NOMO-1 treated with dmso at 0.1 percent for 144 hours (cell line): ENCODE data around the gene TMEM186.
"Not testable (repeated sequence)": the region's sequence is repeated elsewhere in the genome, so short reads cannot be mapped to it uniquely, and the experiment has no call there.

Experiments used
- DNase-seq: peaks from one replicate; lab custom pipeline; 2025; ENCODE audit not compliant: unreplicated experiment; lab: John Stamatoyannopoulos, UW

TMEM186 gene

DNA sequence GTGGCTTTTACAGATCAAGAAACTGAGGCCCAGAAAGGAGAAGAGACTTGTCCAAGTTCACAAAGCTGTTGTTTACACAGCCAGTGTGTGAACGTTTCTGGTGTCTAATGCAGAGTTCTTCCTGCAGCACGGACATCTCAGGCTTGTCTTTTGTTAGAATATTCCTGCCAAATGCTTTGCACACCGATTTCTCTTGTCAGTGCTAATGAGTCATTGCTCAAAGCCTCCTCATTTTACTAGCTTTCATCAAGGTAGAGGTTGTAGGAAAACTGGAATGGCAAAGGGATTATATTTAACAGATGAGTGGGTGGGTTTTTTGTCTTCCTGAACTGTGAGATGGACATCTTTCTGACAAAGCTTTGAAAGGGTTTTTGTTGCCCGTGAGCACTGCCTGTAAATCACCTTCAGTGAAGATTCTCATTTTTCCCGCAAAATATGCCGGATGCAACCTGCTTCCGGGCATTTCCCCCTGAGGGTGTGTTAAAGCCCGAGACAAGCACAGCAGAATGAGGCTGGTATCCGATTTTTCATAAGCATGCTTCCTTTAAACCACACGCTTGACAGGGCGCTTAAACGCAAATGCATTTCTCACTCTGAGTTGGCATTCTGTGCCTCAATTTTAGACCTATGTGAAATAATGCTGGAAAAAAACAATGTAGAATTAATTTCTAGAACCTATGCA lies 14.9 kb upstream of the TMEM186 start:
- no peak for DNase-seq

DNA sequence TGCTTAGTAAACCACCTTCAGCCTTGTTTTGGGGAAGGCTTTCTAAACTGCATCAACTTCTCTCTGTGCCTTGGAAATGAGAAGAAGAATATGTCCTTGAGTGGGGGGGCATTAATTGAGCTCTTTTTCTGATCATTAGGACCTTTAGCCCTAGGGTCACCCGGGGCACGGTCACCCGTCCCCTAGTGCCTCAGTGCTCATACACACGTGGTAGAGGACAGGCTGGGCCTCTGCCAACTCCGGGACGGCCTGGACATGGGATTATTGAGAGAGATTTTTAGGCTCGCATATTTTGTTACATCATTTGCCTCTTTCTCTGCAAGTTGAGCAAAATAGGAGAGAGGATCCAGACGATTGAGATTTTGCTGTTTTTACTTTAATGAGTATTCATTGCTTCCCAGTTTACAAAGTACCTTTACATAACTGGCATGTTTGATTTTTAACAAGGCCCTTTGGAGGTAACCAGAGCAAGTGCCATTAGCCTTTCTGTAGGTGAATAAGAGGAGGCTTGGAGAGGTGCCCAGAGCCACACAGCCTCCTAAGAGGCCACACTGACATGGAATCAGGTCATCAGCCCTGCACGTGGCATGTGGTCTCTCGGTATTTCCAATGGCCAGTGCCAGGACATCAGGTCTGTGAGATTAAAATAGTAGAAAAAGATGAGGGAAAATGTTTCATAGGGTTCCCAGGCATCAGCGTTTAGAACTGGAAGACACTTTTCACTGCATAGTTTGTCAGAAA lies 11.3 kb upstream of the TMEM186 start:
- no peak for DNase-seq

DNA sequence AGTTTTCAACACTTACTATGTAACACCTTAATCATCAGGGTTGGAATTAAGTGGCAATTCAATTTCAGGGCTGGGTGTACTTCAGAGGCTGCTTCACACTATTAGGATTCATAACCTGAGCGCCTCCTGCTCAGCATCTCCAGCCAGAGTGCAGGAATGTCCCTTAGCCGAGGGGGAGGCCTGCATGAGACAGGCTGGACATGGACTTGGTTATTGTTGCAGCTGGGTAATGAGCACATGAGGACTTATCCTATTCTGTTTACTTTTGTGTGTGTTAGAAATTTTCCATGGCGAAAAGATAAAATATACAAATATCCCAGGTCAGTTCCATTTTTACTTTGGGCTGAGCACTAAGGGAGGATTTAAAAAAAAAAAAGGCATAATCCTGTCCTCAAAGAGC lies 10.6 kb upstream of the TMEM186 start:
- no peak for DNase-seq

DNA sequence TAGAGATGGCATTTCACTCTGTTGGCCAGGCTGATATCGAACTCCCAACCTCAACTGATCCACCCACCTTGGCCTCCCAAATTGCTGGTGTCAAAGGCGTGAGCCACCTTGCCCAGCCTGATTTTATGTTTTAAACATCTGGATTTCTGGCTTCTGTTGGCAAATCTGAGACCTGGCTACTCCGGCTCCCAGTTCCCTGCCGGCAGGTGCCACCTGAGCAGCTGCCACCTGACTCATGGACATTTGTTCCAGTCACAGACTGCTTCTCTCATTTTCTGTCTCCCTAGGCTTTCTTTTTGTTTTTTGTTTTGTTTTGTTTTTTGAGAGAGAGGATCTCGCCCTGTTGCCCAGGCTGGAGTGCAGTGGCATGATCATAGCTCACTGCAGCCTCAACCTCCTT lies 9.8 kb upstream of the TMEM186 start:
- no peak for DNase-seq

DNA sequence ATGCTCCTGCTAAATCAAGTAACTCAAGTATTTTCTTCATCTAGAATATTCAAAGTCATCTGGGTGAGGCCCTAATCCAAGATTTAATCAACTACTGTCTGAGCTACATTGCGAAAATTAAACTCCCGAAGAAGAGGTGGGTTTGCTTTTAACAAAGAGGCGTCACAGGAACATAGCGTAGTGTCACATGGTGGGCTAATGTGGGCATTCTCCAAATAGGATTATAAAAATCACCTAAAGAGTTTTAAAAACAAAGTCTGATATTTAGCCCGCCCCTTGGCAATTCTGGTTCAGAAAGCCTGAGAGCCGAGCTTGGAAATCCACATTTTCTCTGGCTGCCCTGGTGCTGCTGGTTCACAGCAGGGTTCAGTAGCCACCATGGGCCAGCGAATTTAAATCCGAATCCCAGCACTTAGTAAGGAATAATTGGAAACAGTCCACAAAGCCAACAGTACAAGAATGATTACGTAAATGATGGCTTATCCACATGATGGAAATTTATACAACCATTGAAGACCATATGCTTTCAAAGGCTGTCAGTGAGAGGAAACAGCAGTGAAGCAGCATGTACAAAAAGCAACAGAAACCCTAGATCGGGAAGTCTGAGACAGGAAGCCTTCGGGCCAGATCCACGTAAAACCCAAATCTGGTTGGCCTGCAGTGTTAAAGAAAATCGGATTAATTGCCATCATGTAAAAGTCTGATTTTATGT lies 9.0 kb upstream of the TMEM186 start:
- DNase-seq: no peak

DNA sequence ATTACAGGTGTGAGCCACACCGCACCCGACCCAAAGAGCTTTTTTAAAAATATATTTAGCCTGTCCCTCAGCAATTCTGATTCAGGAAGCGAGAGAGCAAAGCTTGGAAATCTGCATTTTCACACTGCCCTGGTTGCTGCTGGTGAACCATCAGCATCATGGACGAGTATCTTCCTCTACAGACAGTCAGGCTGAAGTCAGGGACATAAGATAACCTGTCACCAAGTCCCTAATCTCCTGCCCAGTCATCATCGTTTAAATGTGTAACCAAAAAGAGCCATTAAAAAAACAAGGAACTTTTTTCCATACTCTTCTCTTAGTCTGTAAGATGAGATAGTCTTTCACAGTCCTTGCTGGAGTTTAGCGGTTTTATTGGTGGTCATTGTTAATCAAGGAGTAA lies 6.9 kb upstream of the TMEM186 start:
- DNase-seq: no peak

DNA sequence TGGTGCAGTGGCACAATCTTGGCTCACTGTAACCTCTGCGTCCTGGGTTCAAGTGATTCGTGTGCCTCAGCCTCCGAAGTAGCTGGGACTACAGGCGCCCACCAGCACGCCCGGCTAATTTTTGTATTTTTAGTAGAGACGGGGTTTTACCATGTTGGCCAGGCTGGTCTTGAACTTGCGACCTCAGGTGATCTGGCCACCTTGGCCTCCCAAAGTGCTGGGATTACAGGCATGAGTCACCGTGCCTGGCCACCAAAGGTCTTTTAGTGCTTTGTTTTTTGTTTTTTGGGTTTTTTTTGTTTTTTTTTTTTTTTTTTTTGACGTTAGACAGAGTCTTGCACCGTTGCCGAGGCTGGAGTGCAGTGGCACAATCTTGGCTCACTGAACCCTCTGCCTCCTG lies 6.3 kb upstream of the TMEM186 start:
- not testable (repeated sequence) for DNase-seq

DNA sequence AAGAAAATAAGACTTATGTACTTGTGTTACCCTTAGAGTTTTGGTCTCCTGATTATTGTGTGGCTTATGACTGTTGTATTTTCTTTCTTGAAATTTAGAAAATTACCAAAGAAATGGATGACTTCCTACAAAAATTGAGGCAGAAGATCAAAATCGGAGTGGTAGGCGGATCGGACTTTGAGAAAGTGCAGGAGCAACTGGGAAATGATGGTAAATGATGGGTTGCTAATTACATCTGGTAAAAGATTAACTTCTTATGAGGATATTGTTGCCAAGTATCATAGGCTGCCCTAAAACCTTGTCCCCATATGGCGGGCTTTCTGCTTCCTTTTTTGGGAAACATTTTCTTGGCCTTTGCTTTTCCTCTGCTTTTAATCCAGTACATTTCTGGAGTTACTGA lies 4.3 kb upstream of the TMEM186 start:
- DNase-seq: no peak

DNA sequence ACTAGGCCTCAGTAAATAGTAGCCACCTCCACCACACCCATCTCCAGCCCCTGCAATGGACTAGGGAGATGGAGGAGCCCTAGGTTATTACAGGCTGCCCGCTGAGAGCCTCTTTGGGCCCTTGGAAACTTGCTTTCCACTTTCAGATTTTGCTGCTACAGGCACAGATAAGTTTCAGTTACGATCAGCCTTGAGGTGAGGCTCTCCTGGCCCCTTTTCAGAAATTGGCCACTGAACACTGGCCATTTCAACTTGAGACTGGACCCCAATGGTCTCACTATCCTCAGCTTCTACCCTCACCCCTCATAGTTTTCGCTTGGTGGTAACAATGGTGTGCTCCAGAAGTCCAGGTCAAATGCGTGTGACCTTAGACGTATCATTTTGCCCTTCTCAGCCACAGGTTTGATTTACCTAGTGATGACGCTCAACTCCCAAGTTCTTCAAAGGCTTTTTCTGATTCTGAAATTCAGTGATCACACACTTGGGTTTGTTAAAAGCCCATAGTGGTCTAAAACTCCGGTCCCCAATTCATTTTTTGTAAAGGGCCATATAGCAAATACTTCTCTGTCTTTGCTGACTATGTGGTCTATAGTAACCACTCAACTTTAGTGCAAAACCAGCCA lies 1.2 kb upstream of the TMEM186 start:
- DNase-seq: no peak

DNA sequence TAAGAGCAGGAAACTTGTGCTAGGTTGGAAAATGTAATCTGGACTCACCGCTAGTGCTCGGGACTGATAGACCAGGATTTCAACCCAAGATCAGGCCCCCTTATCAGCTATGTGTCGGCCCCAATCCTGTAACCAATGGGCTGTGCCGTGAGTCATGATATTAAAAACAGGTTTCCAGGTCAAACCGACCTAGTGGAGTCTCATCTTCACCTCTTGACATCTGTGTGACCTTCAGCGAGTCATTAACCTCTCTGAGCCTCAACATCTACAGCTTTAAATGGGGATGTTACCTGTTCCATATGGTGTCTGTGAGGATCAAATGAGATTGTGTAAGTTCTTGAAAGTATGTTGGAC lies 712 bp upstream of the TMEM186 start:
- no peak for DNase-seq

DNA sequence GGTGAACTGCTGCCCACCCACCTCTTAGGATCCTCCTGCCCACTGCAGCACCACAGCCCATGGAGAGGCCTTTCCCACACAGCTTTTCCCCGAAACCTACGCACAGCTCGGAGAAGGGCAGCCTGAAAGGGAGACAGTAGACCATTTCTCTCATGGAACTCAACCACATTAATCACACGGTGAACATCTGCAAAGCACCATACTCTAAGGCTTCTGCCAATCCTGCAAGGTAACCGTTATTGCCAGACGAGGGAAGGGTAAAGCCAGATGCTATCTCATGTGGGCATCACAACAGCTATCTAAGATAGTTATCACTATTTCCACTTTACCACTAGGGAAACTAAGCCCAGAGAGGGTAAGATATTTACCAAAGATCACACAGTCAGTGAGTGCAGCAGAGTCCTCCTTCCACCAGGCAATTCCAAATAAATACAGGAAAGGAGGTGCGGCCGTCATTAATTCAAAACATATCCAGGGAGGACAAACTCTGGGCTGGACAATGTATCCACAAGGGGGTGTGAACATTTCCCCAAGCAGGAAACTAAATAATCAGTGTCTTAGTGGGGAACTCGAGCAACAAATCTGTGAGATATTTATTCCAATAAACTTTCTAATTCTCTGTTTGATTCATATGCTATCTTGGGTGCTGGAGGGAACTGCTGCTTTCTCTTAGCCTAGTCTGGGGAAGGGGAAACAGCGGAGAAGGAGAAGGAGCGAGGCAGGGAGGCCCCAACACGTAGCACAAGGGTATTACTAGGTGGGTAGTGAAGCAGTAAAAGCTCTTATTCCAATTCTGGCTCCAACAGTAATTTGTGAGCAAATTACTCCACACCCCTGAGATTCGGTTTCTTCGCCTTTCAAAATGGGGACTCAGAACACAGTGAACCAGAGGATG lies 723 bp downstream of the TMEM186 start:
- no peak for DNase-seq

DNA sequence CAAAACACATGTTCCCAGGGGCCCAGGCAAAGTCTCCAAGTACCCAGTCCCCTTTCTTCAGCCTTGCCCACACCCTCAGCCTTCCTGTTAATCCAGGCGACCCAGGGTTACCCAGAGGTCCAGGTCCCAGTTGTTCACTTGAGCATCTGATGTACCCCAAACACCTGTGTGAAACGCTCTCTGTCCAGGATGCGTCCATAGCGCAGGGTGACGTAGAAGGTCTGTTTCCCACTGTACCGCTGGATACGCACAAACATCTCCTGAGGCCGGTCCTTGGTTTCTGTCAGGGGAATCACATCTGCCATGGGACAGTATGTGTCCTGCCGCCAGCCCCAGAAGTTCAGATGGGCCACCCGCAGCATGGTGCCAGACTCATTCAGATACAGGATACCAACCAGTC lies 1.6 kb downstream of the TMEM186 start:
- DNase-seq: no peak

DNA sequence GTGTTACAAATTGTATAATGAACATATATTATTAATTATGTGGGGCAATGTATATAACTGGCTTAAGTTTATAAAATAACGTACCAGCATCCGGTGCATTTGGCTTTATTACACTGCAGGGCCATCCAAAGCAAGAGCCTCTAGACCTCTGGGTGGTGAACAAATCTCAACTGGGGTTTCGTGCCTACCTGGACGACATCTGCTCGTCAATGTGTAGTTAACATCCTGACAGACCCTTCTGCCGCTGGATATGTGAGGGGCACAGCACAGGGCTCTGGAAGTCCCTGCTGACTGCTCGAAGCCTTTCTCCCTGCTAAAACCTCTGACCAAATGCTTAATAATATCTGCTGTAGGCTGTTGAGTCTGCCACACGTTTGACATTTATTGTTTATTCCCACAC lies 2.3 kb downstream of the TMEM186 start:
- DNase-seq: no peak

DNA sequence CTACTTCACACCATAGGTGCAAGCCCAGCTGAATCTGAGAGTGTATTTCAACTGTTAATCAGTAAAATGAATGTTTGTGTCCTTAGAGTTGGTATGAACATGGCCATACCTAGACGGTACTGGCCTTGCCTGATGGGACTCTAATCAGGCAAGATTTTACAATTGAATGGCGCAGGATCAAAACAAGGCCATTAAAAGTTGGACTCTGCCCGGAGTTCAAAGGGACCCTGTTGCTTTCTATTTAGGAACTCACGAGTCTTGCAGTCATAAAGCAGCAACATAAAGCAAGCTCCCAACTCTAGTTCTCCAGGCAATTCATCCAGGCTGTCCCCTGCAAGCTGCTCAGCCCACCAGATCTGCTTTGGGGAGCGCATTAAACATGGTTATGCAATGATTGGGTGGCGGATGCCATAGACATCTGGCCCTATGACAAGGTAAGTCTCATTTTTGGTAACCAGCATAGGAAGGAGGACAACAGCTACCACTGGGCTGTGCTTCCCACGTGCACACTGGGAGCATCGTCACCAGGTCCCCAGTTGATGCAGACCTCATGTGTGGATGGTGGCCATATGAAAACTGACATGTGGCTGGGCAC lies 8.8 kb downstream of the TMEM186 start:
- DNase-seq: no peak

DNA sequence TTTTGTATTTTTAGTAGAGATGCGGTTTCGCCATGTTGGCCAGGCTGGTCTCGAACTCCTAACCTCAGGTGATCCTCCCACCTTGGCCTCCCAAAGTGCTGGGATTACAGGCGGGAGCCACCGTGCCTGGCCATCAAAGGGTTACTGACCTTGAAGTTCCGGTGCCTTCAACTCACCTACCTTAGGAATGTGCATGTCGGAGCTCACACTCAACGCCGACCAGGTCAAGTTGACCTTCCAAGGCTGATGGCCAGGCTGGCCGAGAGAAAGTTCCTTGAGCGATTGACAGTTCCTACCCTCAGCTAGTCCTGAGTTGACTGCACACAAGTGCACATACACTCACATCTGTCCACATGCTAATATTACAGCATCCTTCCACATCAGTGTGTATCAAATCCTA lies 11.1 kb downstream of the TMEM186 start:
- DNase-seq: not testable (repeated sequence)

DNA sequence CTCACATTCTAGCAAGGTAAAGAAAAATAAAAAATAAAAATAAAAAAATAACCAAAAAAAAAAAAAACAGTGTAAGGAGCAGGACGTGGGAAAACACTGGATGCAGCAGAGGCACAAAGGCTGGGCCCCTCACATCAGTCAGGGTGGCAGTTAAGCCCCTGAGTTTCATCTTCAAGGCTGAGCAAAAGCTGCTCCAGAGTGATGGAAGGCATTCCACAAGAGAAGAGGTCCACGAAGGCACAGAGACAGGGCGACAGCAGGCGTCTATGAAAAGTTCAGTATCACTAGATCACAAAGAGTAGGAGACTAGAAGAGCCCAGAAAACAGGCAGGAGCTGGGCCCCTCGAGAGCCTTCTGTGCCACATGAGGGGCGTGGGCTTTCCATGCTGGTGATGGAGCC lies 12.0 kb downstream of the TMEM186 start:
- DNase-seq: no peak

DNA sequence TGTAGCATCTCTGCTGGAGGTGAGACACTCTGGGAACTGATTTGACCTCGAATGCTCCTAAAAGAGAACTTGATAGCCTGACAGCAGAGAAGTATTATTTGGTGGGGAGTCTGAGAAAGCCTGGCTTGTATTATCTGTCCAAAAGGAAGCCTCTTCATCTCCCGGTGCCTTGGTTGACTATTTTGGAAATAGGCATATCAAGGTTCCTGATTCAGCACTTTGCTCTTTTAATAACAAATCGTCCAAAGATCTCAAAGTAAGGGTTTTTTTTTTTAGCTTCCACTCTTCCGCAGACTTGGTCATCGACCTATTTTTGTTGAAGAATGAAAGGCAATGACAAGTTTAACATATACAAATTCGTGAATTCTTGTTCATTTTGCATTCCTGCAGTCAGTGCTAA lies 14.8 kb downstream of the TMEM186 start:
- DNase-seq: no peak

DNA sequence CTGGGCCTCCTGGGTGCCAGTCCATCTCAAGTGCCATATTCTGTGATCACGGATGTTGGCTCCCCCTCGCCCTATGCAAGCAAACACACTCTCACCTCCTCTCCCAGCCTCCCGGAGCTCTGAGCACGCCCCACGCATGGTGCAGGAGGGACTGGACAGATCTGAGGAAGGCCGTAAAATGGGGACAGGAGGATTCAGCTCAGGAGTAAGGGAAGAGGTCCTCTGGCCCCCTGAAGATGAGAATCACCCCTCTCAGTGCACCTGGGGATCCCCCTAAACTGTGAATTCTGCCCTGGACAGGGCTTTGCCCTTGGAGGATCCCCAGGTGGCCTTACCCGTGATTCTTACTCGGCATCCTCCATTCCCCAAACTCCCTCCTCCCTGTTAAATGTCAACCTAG lies 15.6 kb downstream of the TMEM186 start:
- no peak for DNase-seq

DNA sequence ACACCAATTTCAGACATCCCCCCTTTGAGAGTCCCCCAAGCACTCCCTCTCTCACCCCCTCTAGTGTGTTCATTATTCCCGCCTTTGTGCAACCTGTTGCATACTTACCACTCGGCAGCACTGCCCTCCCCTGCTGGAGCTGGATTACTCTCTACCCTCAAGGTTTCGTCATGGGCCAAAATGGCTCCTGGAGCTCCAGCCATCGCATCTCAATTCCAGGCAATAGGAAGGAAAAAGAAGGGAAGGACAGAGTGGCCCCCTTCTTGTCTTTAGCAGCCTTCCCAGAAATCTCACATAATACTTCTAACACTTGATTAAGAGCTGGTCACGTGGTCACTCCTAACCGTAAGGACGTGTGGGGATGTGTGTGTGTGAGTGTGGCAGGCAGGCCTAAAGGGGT lies 20.2 kb downstream of the TMEM186 start:
- no peak for DNase-seq

DNA sequence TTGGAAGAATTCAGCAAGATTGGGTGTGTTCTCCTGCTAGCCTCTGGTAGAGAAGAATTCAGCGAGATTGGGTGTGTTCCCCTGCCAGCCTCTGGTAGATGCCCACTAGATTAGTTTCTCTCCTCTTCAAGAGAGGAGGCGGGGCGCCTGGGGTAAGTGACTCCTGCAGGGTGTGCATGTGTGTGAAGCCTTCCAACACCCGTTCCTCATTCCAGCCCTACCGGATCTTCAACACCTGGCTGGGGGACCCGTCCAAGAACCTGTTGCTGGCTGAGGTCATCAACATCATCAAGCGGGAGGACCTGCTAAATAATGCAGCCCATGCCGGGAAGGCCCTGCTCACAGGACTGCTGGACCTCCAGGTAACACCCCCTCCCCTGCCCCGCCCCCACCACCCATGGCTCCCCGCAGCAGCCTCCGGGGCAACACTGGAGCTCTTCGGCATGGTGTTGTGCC lies 21.3 kb downstream of the TMEM186 start:
- no peak for DNase-seq
